SU-DHL-6 (cell line): ENCODE measurements around the gene PPP6R2.

ENCODE experiments used
- H2AFZ ChIP-seq: fragments of 200-600 bp; sonication (generic); 2 replicates; pipeline ENCODE4 v1.6.1; 2014; ENCODE audit warnings: low read depth, mild to moderate bottlenecking, moderate library complexity, mixed read lengths, antibody characterized with exemption, low read length; ENCODE audit not compliant: severe bottlenecking
- H3F3A ChIP-seq: fragments of 200-600 bp; shearing (Covaris generic); 2 replicates; pipeline ENCODE4 v1.6.0; 2016; ENCODE audit warnings: antibody characterized with exemption, mild to moderate bottlenecking; ENCODE audit not compliant: insufficient read depth
- H3K27ac ChIP-seq: fragments of 200-600 bp; sonication (generic); 2 replicates; pipeline ENCODE4 v1.5.1; 2016; ENCODE audit warnings: low read depth, mild to moderate bottlenecking, low read length, moderate library complexity, mixed read lengths
- H3K27me3 ChIP-seq: fragments of 200-600 bp; sonication (generic), shearing (Covaris generic); 2 replicates; pipeline ENCODE4 v1.6.0; 2014; ENCODE audit warnings: mild to moderate bottlenecking, low read length
- H3K36me3 ChIP-seq: fragments of 200-600 bp; sonication (generic); 2 replicates; pipeline ENCODE4 v1.6.1; 2014; ENCODE audit warnings: mild to moderate bottlenecking, low read length, mixed read lengths
- H3K4me2 ChIP-seq: fragments of 300-600, 200-600 bp; shearing (Covaris generic), sonication (generic); 2 replicates; pipeline ENCODE4 v1.6.0; 2014; ENCODE audit warnings: low read length, low read depth, mild to moderate bottlenecking; ENCODE audit not compliant: poor library complexity, severe bottlenecking
- H3K4me3 ChIP-seq: fragments of 200-600 bp; sonication (generic); 2 replicates; pipeline ENCODE4 v1.5.1; 2014; ENCODE audit warnings: antibody characterized with exemption, low read length, mild to moderate bottlenecking, mixed read lengths; ENCODE audit not compliant: insufficient read depth, poor library complexity, severe bottlenecking
- H3K79me2 ChIP-seq: fragments of 200-600 bp; sonication (generic); 2 replicates; pipeline ENCODE4 v1.6.1; 2014; ENCODE audit warnings: mild to moderate bottlenecking, low read length, moderate library complexity; ENCODE audit not compliant: insufficient read depth
- H3K9ac ChIP-seq: fragments of 200-600 bp; sonication (generic); 2 replicates; pipeline ENCODE4 v1.7.0; 2014; ENCODE audit warnings: mild to moderate bottlenecking, low read length
- H3K9me2 ChIP-seq: fragments of 200-600 bp; sonication (generic); replicated peaks from 2 replicates; pipeline ENCODE4 v1.6.1; 2014; ENCODE audit warnings: low read length; ENCODE audit not compliant: insufficient read depth
- H3K9me3 ChIP-seq: fragments of 200-600 bp; sonication (generic); 2 replicates; pipeline ENCODE4 v1.6.1; 2014; ENCODE audit warnings: low read length, mixed read lengths; ENCODE audit not compliant: insufficient read depth
- H4K20me1 ChIP-seq: fragments of 200-600 bp; sonication (generic); 2 replicates; pipeline ENCODE4 v1.6.1; 2014; ENCODE audit warnings: low read depth, mild to moderate bottlenecking, antibody characterized with exemption, low read length, moderate library complexity, mixed read lengths
- CTCF ChIP-seq: fragments of 200-600 bp; sonication (generic); IDR thresholded peaks from one replicate; pipeline ENCODE4 v1.5.1; 2017; ENCODE audit warnings: antibody characterized with exemption, mild to moderate bottlenecking, low read length, moderate library complexity; ENCODE audit not compliant: insufficient read depth, poor library complexity, severe bottlenecking
- EZH2phosphoT487 ChIP-seq: fragments of 200-600 bp; sonication (generic), shearing (Covaris generic); conservative IDR thresholded peaks from 2 replicates; pipeline ENCODE4 v1.6.1; 2018; ENCODE audit warnings: mild to moderate bottlenecking, antibody characterized with exemption, low read length, moderate library complexity, mixed read lengths

The PPP6R2 gene

DNA sequence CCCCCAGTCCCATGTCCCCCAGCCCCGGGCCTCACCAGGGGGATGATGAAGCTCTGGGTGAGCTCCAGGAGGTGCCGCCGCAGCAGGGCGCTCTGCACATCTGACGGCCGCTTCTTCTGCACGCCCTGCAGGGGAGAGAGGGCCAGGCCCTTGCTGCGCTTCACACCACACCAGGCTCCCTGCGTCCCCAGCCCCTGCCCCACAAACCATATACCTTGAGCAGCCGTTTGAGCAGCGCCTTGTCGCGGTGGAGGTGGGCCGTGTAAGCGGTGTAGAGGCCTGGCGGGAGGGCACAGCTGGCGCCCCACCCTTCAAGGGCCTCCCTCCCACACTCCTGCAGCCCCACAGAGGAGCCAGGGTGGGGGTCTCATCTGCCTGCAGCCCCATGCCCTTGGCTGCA, 29.5 kb upstream of the PPP6R2 start:
- Histone ChIP-seq H4K20me1 (no peaks in the 10 kb centered on the region), H3K9me2 (no peaks in the 10 kb centered on the region), H3K9ac (peak overlapping the region; percentile 70), H3K27ac (peak overlapping the region; percentile 86), H3K9me3 (no peaks in the 10 kb centered on the region), H3K4me2 (peak overlapping the region; percentile 77), H3K27me3 (no peaks in the 10 kb centered on the region), H2AFZ (no peak overlapping the region), H3K4me3 (peak overlapping the region; percentile 46), H3F3A (peaks cover 23% of the 10 kb centered on the region), H3K36me3 (no peaks in the 10 kb centered on the region), H3K79me2 (no peaks in the 10 kb centered on the region)
- no peak for TF ChIP-seq EZH2phosphoT487
- no peak for TF ChIP-seq CTCF

- TF ChIP-seq CTCF: no peak
- TF ChIP-seq EZH2phosphoT487: no peak
- Histone ChIP-seq H3K27me3 (no peaks in the 10 kb centered on the region), H3K4me3 (peak overlapping the region; percentile 46), H3K27ac (peak overlapping the region; percentile 86), H2AFZ (peak overlapping the region; percentile 39), H3F3A (peaks cover 20% of the 10 kb centered on the region), H3K9me2 (no peaks in the 10 kb centered on the region), H3K4me2 (peak overlapping the region; percentile 77), H3K79me2 (no peaks in the 10 kb centered on the region), H4K20me1 (no peaks in the 10 kb centered on the region), H3K9ac (peak overlapping the region; percentile 70), H3K9me3 (no peaks in the 10 kb centered on the region), H3K36me3 (no peaks in the 10 kb centered on the region)
Observed at GRCh38 chr22:50314081-50314454, 29.1 kb upstream of the PPP6R2 start.

- TF ChIP-seq CTCF (no peak), EZH2phosphoT487 (no peak)
- no peaks in the 10 kb centered on the region for H4K20me1 ChIP-seq
- peak overlapping the region; percentile 86 for H3K27ac ChIP-seq
Observed at GRCh38 chr22:50314455-50315288, 28.5 kb upstream of the PPP6R2 start.

More at GRCh38 chr22:50314455-50315288, 28.5 kb upstream of the PPP6R2 start:
- peak overlapping the region; percentile 39 for H2AFZ ChIP-seq
- no peaks in the 10 kb centered on the region for H3K9me3 ChIP-seq
- peaks cover 20% of the 10 kb centered on the region for H3F3A ChIP-seq
- no peaks in the 10 kb centered on the region for H3K9me2 ChIP-seq
- peak overlapping the region; percentile 46 for H3K4me3 ChIP-seq
- H3K36me3 ChIP-seq: no peaks in the 10 kb centered on the region
- H3K9ac ChIP-seq: peak overlapping the region; percentile 70
- H3K79me2 ChIP-seq: no peaks in the 10 kb centered on the region
- H3K27me3 ChIP-seq: no peaks in the 10 kb centered on the region
- peak overlapping the region; percentile 77 for H3K4me2 ChIP-seq
